Measurements from ENCODE around the gene MUC15.

MUC15 gene

GRCh38 chr11:26572770-26573402, 823 bp upstream of the MUC15 start:
- no peaks in the 10 kb centered on the region for H3K27me3 ChIP-seq (ENCODE audit: insufficient read depth, low read length)
- H3K36me3 ChIP-seq (ENCODE audit: insufficient read depth, low read length): no peaks in the 10 kb centered on the region
- H2AFZ ChIP-seq (ENCODE audit: low read length, unreplicated experiment): no peak overlapping the region
- no peaks in the 10 kb centered on the region for H3K4me1 ChIP-seq (ENCODE audit: control insufficient read depth, insufficient read depth, low read length, unreplicated experiment)
- no peak overlapping the region for H3K4me3 ChIP-seq (ENCODE audit: low read depth, low read length)
- no peak overlapping the region for H3K27ac ChIP-seq (ENCODE audit: low read depth, low read length)
- H3K79me2 ChIP-seq (ENCODE audit: control insufficient read depth, insufficient read depth, low read length, unreplicated experiment): no peaks in the 10 kb centered on the region

GRCh38 chr11:26569646-26570045, 2.4 kb downstream of the MUC15 start:
- no peak overlapping the region for H2AFZ ChIP-seq (ENCODE audit: low read length, unreplicated experiment)
- H3K79me2 ChIP-seq (ENCODE audit: control insufficient read depth, insufficient read depth, low read length, unreplicated experiment): no peaks in the 10 kb centered on the region
- H3K4me3 ChIP-seq (ENCODE audit: low read depth, low read length): no peak overlapping the region
- H3K27me3 ChIP-seq (ENCODE audit: insufficient read depth, low read length): no peaks in the 10 kb centered on the region
- H3K27ac ChIP-seq (ENCODE audit: low read depth, low read length): no peak overlapping the region
- H3K4me1 ChIP-seq (ENCODE audit: control insufficient read depth, insufficient read depth, low read length, unreplicated experiment): no peaks in the 10 kb centered on the region
- H3K36me3 ChIP-seq (ENCODE audit: insufficient read depth, low read length): no peaks in the 10 kb centered on the region

GRCh38 chr11:26558190-26558589, 13.9 kb downstream of the MUC15 start:
- Histone ChIP-seq H3K79me2 (ENCODE audit: control insufficient read depth, insufficient read depth, low read length, unreplicated experiment) (no peaks in the 10 kb centered on the region), H2AFZ (ENCODE audit: low read length, unreplicated experiment) (no peak overlapping the region), H3K4me1 (ENCODE audit: control insufficient read depth, insufficient read depth, low read length, unreplicated experiment) (no peaks in the 10 kb centered on the region), H3K4me3 (ENCODE audit: low read depth, low read length) (no peak overlapping the region), H3K27me3 (ENCODE audit: insufficient read depth, low read length) (no peaks in the 10 kb centered on the region), H3K27ac (ENCODE audit: low read depth, low read length) (no peak overlapping the region), H3K36me3 (ENCODE audit: insufficient read depth, low read length) (no peaks in the 10 kb centered on the region)

DNA sequence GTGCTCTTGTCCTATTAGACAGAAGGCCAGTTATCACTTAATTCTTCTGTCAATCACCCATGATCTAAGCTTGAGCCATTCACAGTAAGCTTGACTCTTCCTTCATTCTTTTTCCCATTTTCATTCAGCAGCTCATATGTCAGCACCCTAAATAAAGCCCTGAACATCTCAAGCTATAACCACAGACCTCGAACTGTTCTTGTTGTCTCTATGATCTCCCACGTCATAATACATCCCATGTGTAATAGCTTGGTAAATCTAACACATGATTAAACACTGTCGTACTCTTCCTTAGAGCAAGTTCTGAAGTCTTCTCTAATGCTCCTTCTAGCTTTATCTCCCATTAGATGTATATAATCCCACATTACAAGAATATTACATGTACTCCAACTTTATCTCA, 14.4 kb downstream of the MUC15 start:
- Histone ChIP-seq H3K36me3 (ENCODE audit: insufficient read depth, low read length) (no peaks in the 10 kb centered on the region), H3K27me3 (ENCODE audit: insufficient read depth, low read length) (no peaks in the 10 kb centered on the region), H3K27ac (ENCODE audit: low read depth, low read length) (no peak overlapping the region), H3K79me2 (ENCODE audit: control insufficient read depth, insufficient read depth, low read length, unreplicated experiment) (no peaks in the 10 kb centered on the region), H3K4me3 (ENCODE audit: low read depth, low read length) (no peak overlapping the region), H2AFZ (ENCODE audit: low read length, unreplicated experiment) (no peak overlapping the region), H3K4me1 (ENCODE audit: control insufficient read depth, insufficient read depth, low read length, unreplicated experiment) (no peaks in the 10 kb centered on the region)

DNA sequence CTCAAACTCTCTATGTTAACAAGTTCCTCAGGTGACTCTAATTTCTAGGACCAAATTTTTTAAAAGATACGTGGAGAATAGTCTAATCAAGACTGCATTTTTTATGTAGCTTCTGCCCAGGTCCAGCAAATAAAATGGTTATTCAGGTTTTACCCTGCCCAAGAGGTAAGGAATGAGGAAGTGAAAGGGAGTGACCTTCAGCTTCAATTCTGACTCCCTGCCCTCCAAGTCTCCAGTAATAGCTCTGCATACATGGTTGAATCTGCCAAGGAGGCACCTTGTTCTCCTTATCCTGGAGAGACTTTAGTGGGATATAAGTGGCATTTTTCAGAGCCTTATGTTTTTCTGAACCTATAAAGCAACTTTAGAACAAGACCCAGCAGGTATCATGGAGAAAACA, 15.5 kb downstream of the MUC15 start:
- no peak overlapping the region for H3K27ac ChIP-seq (ENCODE audit: low read depth, low read length)
- H2AFZ ChIP-seq (ENCODE audit: low read length, unreplicated experiment): no peak overlapping the region
- H3K79me2 ChIP-seq (ENCODE audit: control insufficient read depth, insufficient read depth, low read length, unreplicated experiment): no peaks in the 10 kb centered on the region
- H3K27me3 ChIP-seq (ENCODE audit: insufficient read depth, low read length): no peaks in the 10 kb centered on the region
- H3K4me3 ChIP-seq (ENCODE audit: low read depth, low read length): no peak overlapping the region
- H3K36me3 ChIP-seq (ENCODE audit: insufficient read depth, low read length): no peaks in the 10 kb centered on the region
- H3K4me1 ChIP-seq (ENCODE audit: control insufficient read depth, insufficient read depth, low read length, unreplicated experiment): no peaks in the 10 kb centered on the region

DNA sequence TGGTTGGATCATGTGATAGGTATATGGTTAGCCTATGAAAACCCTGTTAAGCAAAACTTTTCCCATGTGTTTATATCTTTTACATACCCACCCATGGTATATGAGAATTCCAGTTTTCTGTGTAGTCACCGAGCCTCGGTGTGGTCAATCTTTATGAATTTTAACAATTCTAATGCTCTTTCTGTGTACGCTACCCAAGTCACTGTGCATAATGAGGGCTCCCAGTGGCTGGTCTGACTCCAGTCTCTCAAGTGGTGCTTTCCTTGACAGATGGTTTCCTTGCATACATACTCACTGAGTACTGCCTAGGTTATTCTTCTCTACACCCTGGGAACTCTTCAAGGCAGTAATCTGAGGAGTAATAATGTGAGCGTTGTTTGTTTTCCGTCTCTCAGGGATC, 17.6 kb downstream of the MUC15 start:
- Histone ChIP-seq H3K27ac (ENCODE audit: low read depth, low read length) (no peak overlapping the region), H3K4me1 (ENCODE audit: control insufficient read depth, insufficient read depth, low read length, unreplicated experiment) (no peaks in the 10 kb centered on the region), H2AFZ (ENCODE audit: low read length, unreplicated experiment) (no peak overlapping the region), H3K36me3 (ENCODE audit: insufficient read depth, low read length) (no peaks in the 10 kb centered on the region), H3K4me3 (ENCODE audit: low read depth, low read length) (no peak overlapping the region), H3K79me2 (ENCODE audit: control insufficient read depth, insufficient read depth, low read length, unreplicated experiment) (no peaks in the 10 kb centered on the region), H3K27me3 (ENCODE audit: insufficient read depth, low read length) (no peaks in the 10 kb centered on the region)

DNA sequence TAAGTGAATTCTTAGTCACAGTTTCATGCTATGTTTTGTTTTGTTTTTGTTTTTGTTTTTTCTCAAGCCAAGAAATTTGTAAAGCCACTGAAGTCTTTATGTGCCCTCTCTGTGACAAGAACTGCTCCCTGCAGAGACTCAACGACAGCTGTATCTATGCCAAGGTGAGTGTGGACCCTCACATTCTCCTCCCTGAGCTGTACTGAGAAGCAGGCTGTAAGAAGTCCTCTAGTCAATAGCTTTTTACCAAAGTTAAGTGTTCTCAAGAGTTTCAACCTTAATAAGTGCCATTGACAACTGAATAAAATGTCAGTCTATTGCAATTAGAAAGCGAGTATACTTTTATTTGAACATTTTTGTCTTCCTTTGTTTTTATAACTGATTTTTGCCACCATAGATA, 18.9 kb downstream of the MUC15 start:
- H2AFZ ChIP-seq (ENCODE audit: low read length, unreplicated experiment): no peak overlapping the region
- H3K4me3 ChIP-seq (ENCODE audit: low read depth, low read length): no peak overlapping the region
- no peak overlapping the region for H3K27ac ChIP-seq (ENCODE audit: low read depth, low read length)
- no peaks in the 10 kb centered on the region for H3K79me2 ChIP-seq (ENCODE audit: control insufficient read depth, insufficient read depth, low read length, unreplicated experiment)
- H3K36me3 ChIP-seq (ENCODE audit: insufficient read depth, low read length): no peaks in the 10 kb centered on the region
- no peaks in the 10 kb centered on the region for H3K27me3 ChIP-seq (ENCODE audit: insufficient read depth, low read length)
- no peaks in the 10 kb centered on the region for H3K4me1 ChIP-seq (ENCODE audit: control insufficient read depth, insufficient read depth, low read length, unreplicated experiment)

DNA sequence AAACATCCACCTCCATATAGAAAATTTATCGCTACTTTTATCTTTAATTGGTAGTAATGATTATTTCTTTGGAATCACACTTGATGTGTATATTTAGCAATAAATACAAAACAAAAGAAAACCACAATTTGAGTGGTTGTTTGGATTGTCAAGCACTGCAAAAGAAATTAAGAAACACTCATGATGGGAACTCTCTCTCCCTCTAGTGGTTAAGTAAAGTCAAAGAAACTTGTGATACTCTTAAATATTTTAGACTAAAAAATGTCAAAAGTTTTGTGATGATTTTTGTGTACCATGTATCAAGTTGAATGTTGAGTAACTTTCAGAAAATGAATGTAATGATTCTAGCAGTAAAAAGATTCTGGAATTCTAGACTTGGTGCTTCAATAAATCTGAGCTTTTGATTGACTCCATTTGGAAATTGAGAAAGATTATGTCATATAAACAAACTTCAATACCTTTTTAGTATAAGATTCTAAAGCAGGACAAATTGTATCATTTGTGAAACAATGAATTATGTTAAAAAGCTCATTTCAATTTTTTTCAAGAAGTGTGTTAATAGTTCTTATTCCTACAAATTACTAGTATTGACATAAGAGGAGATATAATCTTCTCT, 20.8 kb downstream of the MUC15 start:
- no peak overlapping the region for H3K27ac ChIP-seq (ENCODE audit: low read depth, low read length)
- no peak overlapping the region for H3K4me3 ChIP-seq (ENCODE audit: low read depth, low read length)
- no peaks in the 10 kb centered on the region for H3K79me2 ChIP-seq (ENCODE audit: control insufficient read depth, insufficient read depth, low read length, unreplicated experiment)
- no peaks in the 10 kb centered on the region for H3K4me1 ChIP-seq (ENCODE audit: control insufficient read depth, insufficient read depth, low read length, unreplicated experiment)
- peak overlapping the region; percentile 31 for H2AFZ ChIP-seq (ENCODE audit: low read length, unreplicated experiment)
- no peaks in the 10 kb centered on the region for H3K27me3 ChIP-seq (ENCODE audit: insufficient read depth, low read length)
- H3K36me3 ChIP-seq (ENCODE audit: insufficient read depth, low read length): no peaks in the 10 kb centered on the region

DNA sequence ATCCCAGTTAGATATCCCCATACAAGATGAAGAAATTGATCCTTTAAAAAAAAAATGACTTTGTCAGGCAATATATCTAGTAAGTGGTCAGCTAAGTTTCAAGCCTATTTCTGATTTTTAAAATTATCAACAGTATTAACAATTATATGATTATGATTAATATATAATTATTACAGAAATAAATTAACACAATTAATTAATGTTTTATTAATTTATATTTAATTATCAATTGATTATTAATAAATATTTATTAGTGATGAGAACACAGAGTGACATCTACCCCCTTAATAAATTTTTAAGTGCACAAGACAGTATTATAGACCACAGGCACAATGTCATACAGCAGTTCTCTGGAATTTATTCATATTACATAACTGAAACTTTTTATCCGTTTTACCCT, 22.0 kb downstream of the MUC15 start:
- no peaks in the 10 kb centered on the region for H3K79me2 ChIP-seq (ENCODE audit: control insufficient read depth, insufficient read depth, low read length, unreplicated experiment)
- H3K4me1 ChIP-seq (ENCODE audit: control insufficient read depth, insufficient read depth, low read length, unreplicated experiment): no peaks in the 10 kb centered on the region
- H3K27me3 ChIP-seq (ENCODE audit: insufficient read depth, low read length): no peaks in the 10 kb centered on the region
- H3K4me3 ChIP-seq (ENCODE audit: low read depth, low read length): no peak overlapping the region
- no peaks in the 10 kb centered on the region for H3K36me3 ChIP-seq (ENCODE audit: insufficient read depth, low read length)
- no peak overlapping the region for H2AFZ ChIP-seq (ENCODE audit: low read length, unreplicated experiment)
- H3K27ac ChIP-seq (ENCODE audit: low read depth, low read length): no peak overlapping the region

DNA sequence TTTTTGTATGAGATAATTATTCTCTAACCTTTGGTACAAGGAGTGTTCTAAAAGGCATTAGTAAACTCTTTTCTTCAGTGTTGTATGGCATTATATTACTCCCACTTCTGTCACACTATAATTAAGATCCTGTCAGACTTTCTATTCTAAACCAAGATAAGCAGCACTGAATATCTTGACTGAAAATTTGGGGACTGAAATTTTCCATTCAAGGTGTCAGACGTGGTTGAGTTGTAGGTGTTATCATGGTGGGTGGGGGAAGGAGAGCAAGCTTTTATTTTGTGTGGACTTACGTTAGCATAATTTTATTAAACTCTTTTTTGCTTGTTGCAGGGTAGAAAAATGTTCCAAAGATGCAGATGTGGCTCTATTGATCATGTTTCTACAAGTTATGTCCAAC, 22.9 kb downstream of the MUC15 start:
- Histone ChIP-seq H3K4me1 (ENCODE audit: control insufficient read depth, insufficient read depth, low read length, unreplicated experiment) (no peaks in the 10 kb centered on the region), H3K27me3 (ENCODE audit: insufficient read depth, low read length) (no peaks in the 10 kb centered on the region), H3K4me3 (ENCODE audit: low read depth, low read length) (no peak overlapping the region), H2AFZ (ENCODE audit: low read length, unreplicated experiment) (no peak overlapping the region), H3K27ac (ENCODE audit: low read depth, low read length) (no peak overlapping the region), H3K36me3 (ENCODE audit: insufficient read depth, low read length) (no peaks in the 10 kb centered on the region), H3K79me2 (ENCODE audit: control insufficient read depth, insufficient read depth, low read length, unreplicated experiment) (no peaks in the 10 kb centered on the region)

GRCh38 chr11:26541870-26542269, 30.2 kb downstream of the MUC15 start:
- H3K27me3 ChIP-seq (ENCODE audit: insufficient read depth, low read length): no peaks in the 10 kb centered on the region
- H3K79me2 ChIP-seq (ENCODE audit: control insufficient read depth, insufficient read depth, low read length, unreplicated experiment): no peaks in the 10 kb centered on the region
- H2AFZ ChIP-seq (ENCODE audit: low read length, unreplicated experiment): no peak overlapping the region
- no peaks in the 10 kb centered on the region for H3K36me3 ChIP-seq (ENCODE audit: insufficient read depth, low read length)
- H3K27ac ChIP-seq (ENCODE audit: low read depth, low read length): no peak overlapping the region
- no peaks in the 10 kb centered on the region for H3K4me1 ChIP-seq (ENCODE audit: control insufficient read depth, insufficient read depth, low read length, unreplicated experiment)
- no peak overlapping the region for H3K4me3 ChIP-seq (ENCODE audit: low read depth, low read length)
